GM12878 (cell line): Measurements from ENCODE around the gene LKAAEAR1. TPM values are rescaled to one million over a fixed set of nuclear protein-coding genes. Genes with fewer than 3 reads are reported as not detected.

Source experiments
- ASH2L ChIP-seq: fragments of 300-600, 200-600 bp; sonication (generic); IDR thresholded peaks from 2 replicates; pipeline ENCODE4 v1.6.1; 2017; ENCODE audit warnings: low read depth, mild to moderate bottlenecking, borderline replicate concordance
- ATF2 ChIP-seq: IDR thresholded peaks from 2 replicates; pipeline ENCODE4 v1.6.1; 2012; ENCODE audit warnings: low read length, inconsistent platforms
- BRCA1 ChIP-seq: IDR thresholded peaks from 2 replicates; pipeline ENCODE4 v1.6.1; 2011; ENCODE audit warnings: low read depth, low read length, improper control_type of control experiment
- CEBPZ ChIP-seq: fragments of 150-350 bp; IDR thresholded peaks from 2 replicates; pipeline ENCODE4 v1.6.1; 2016; ENCODE audit warnings: low read depth, low read length
- CREB1 ChIP-seq: IDR thresholded peaks from 2 replicates; pipeline ENCODE4 v1.6.1; 2012; ENCODE audit warnings: low read depth, mild to moderate bottlenecking, inconsistent platforms
- CUX1 ChIP-seq: IDR thresholded peaks from 2 replicates; pipeline ENCODE4 v1.6.1; 2012; ENCODE audit warnings: improper control_type of control experiment, low read depth, low read length; ENCODE audit not compliant: insufficient replicate concordance
- EP300 ChIP-seq, 2 experiments: fragments of 150-350 bp in 1 of 2; IDR thresholded peaks; 2 replicates each; pipeline ENCODE4 v1.6.1; 2011 to 2012; ENCODE audit warnings: low read depth in 2 of 2, low read length in 2 of 2, borderline replicate concordance in 1 of 2, improper control_type of control experiment in 1 of 2, inconsistent platforms in 1 of 2; ENCODE audit not compliant: control insufficient read depth in 1 of 2
- EZH2 ChIP-seq: IDR thresholded peaks from 2 replicates; pipeline ENCODE4 v1.6.1; 2012; ENCODE audit warnings: low read depth, mild to moderate bottlenecking, control low read depth, inconsistent platforms, low read length, borderline replicate concordance; ENCODE audit not compliant: control insufficient read depth
- GATAD2B ChIP-seq: fragments of 450-650 bp; conservative IDR thresholded peaks from 2 replicates; pipeline ENCODE4 v1.6.1; 2017; ENCODE audit warnings: low read depth, mild to moderate bottlenecking, moderate library complexity
- HDGF ChIP-seq: fragments of 450-650 bp; IDR thresholded peaks from 2 replicates; pipeline ENCODE4 v1.6.1; 2016; ENCODE audit warnings: antibody characterized with exemption
- IKZF2 ChIP-seq, 2 experiments: fragments of 450-650 bp; IDR thresholded peaks; 2 replicates each; pipeline ENCODE4 v1.6.1; 2017; ENCODE audit warnings: mild to moderate bottlenecking in 2 of 2, moderate library complexity in 2 of 2
- LARP7 ChIP-seq: fragments of 450-650 bp; IDR thresholded peaks from 2 replicates; pipeline ENCODE4 v1.6.1; 2017; ENCODE audit warnings: mild to moderate bottlenecking
- MXI1 ChIP-seq: fragments of 150-350 bp; IDR thresholded peaks from 2 replicates; pipeline ENCODE4 v1.6.1; 2011; ENCODE audit warnings: low read depth, mild to moderate bottlenecking, inconsistent platforms, low read length, improper control_type of control experiment
- NR2C1 ChIP-seq: fragments of 450-650 bp; IDR thresholded peaks from 2 replicates; pipeline ENCODE4 v1.6.1; 2017; ENCODE audit warnings: antibody characterized with exemption, mild to moderate bottlenecking, moderate library complexity
- PKNOX1 ChIP-seq: fragments of 450-650 bp; IDR thresholded peaks from 2 replicates; pipeline ENCODE4 v1.6.1; 2016; ENCODE audit warnings: mild to moderate bottlenecking
- TCF3 ChIP-seq: IDR thresholded peaks from 2 replicates; pipeline ENCODE4 v1.6.1; 2012; ENCODE audit warnings: low read depth, mild to moderate bottlenecking, low read length, borderline replicate concordance; ENCODE audit not compliant: insufficient read depth
- YBX1 ChIP-seq: fragments of 450-650 bp; IDR thresholded peaks from 2 replicates; pipeline ENCODE4 v1.6.1; 2016; ENCODE audit warnings: antibody characterized with exemption
- ZNF207 ChIP-seq: fragments of 450-650 bp; IDR thresholded peaks from 2 replicates; pipeline ENCODE4 v1.6.1; 2014; ENCODE audit warnings: antibody characterized with exemption, mild to moderate bottlenecking, borderline replicate concordance
- polyA plus RNA-seq, 11 experiments: library from polyadenylated mRNA; depleted of rRNA in 4 of 11; unstranded in 6 of 11; stranded (reverse) in 5 of 11; fragments of >200 nt; fragmentation: Nextera tagmentation in 4 of 11; fragmentation: Illumina TruSeq in 1 of 11; extraction: Ambion mirVana in 4 of 11; extraction: Trizol in 1 of 11; gene quantifications; 1 replicate in 1 of 11; 2 replicates in 10 of 11; pipeline versions ENCODE4 v1.2.1 to v1.2.3, GENCODE V29; 2011 to 2016; ENCODE audit warnings: inconsistent platforms in 2 of 11, missing spikeins in 2 of 11, low read depth in 1 of 11
- total RNA-seq, 4 experiments: library from RNA; depleted of rRNA in 3 of 4; stranded (reverse); fragments of >200 nt in 3 of 4; fragmentation: Illumina TruSeq in 1 of 4; extraction: Trizol in 1 of 4; gene quantifications; 2 replicates each; pipeline versions ENCODE4 v1.2.1 to v1.2.3, GENCODE V29; 2013 to 2021

LKAAEAR1 gene
- total and polyA plus RNA-seq, 10 of the 15 experiments (the other 5 are each of a cell fraction or from before 2014, with no cell fraction given): not detected

- peak; percentile 54 for TF ChIP-seq CUX1
- no peak for TF ChIP-seq ZNF207
- peak; percentile 56 to 73; a peak in 2 of 4 replicates for TF ChIP-seq EP300 (IDR thresholded peaks at IDR 0.05; ENCODE audit: borderline replicate concordance in 1 of 2, control insufficient read depth in 1 of 2, low read depth in 2 of 2, low read length in 2 of 2)
- TF ChIP-seq GATAD2B: peak; percentile 65
- peak; percentile 30; the same call in 1 of the 2 replicates for TF ChIP-seq MXI1
- no peak for TF ChIP-seq EZH2
- TF ChIP-seq PKNOX1: peak; percentile 69
- TF ChIP-seq CEBPZ: no peak
- no peak for TF ChIP-seq NR2C1
- no peak for TF ChIP-seq BRCA1
- TF ChIP-seq CREB1: no peak
- no peak for TF ChIP-seq TCF3
- TF ChIP-seq HDGF: no peak
- peak; percentile 77 to 81; a peak in 3 of 4 replicates for TF ChIP-seq IKZF2 (IDR thresholded peaks at IDR 0.05)
- no peak for TF ChIP-seq ATF2
- TF ChIP-seq ASH2L: no peak
- no peak for TF ChIP-seq YBX1
- TF ChIP-seq LARP7: no peak
Observed at GRCh38 chr20:64035066-64035932, 48.9 kb downstream of the LKAAEAR1 start (continued).
